CD4-positive, alpha-beta T cell treated with Interleukin-12 subunit alpha and Interleukin-12 subunit beta, for 1 hour (primary cell): ENCODE results near the gene FAM124A.

Experiments used
- DNase-seq: peaks from one replicate; pipeline ENCODE4 v3.0.0-alpha.2; 2020

The FAM124A gene

DNA sequence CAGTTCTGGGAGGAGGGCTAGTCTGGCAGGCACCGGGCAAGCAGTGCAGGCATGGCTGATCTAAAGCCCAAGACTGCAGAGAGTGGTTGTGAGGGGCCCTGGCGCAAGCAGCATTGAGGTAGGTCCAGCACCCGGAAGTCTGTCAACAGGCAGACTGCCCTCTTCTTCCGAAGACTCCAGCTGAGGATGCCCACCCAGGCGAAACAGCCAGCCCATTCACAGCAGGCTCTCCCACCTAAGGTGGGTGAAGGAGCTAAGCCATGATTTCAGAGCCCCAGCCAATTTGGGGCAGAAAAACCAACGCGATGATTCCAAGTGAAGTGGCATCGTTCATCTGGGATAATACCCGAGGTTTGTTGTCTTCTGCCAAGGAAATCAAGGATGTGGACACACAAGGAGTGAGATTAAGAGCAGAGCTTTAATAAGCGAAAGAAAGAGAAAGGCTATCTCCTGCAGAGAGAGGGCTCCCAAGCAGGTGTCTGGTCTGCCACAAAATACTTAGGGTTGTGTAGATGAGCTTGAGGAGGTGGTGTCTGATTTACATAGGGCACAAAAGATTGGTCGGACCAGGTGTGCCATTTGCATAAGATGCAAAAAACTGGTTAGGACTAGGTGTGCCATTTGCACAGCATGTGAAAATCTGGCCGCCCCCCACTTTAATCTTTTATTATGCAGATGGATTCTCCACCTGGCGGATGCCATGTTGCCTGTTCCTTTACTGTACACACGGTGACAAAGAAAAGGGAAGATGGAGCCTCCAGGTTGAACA lies 22.6 kb downstream of the FAM124A start:
- DNase-seq: no peak

GRCh38 chr13:51245583-51245982 lies 23.4 kb downstream of the FAM124A start:
- no peak for DNase-seq

- DNase-seq: no peak
Measured at GRCh38 chr13:51246025-51246417, 23.8 kb downstream of the FAM124A start.

- DNase-seq: no peak
Measured at GRCh38 chr13:51246418-51247277, 24.4 kb downstream of the FAM124A start.

DNA sequence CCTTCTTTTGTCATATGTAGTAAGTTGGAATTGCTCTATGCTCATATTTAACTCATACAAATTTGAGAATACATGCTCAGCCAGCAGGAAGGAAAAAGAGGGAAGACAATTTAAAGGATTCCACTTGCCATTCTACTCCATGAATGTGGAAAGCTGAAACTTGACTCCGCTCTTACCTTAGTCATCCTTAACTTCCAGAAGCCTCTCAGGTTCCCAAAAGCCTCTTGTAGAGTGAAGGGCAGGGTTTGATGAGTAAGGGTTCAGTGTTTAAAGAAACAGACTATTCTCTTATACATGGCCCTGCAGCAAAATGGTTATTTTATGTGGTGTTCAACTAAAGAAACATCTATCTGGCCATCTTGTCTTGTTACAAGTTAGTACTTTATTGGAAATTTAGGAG lies 27.1 kb downstream of the FAM124A start:
- no peak for DNase-seq

DNA sequence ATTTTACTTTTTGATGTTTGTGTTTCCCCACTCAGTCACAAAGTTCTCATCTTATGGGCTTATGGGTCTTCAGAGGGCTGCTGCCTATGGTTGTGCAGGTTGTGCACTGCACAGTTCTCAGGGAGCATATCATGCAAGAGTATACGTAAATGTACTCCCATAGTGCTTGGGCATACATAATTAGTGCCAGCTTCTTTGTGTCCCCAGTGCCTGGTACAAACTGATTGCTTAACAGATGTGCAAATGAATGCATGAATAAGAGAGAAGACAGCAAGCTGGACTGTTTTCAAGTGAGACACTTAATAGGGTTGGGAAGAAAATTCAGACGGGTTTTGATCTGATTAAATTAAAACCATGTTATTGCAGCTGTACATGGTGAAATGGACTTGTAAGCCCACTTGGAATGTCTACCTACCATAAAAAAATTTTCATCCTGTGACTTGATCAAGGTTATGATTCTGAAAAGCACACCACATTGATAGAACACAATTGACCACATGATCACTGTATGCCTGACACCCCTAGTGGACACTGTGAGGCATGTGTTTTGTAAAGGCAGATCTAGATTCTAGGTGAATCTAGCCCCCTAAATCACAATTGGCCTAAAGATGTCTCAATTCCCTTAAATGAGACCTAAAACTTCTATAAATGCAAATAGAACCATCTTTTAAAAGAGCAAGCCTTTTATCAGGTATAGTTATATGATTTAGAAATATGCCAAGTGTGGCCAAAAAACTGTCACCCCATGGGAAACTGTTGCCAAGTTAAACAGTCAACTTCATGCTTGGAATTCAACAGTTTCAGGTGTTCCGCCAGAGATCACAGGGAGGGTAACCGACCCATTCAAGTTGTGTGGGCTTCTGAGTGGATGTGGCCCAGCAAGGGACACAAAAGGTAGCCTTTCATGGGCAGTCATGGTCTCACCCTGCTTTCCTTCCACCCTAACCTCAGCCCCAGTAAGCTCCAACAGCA lies 27.9 kb downstream of the FAM124A start:
- no peak for DNase-seq

- DNase-seq: no peak
Measured at GRCh38 chr13:51251480-51251879, 29.3 kb downstream of the FAM124A start.

DNA sequence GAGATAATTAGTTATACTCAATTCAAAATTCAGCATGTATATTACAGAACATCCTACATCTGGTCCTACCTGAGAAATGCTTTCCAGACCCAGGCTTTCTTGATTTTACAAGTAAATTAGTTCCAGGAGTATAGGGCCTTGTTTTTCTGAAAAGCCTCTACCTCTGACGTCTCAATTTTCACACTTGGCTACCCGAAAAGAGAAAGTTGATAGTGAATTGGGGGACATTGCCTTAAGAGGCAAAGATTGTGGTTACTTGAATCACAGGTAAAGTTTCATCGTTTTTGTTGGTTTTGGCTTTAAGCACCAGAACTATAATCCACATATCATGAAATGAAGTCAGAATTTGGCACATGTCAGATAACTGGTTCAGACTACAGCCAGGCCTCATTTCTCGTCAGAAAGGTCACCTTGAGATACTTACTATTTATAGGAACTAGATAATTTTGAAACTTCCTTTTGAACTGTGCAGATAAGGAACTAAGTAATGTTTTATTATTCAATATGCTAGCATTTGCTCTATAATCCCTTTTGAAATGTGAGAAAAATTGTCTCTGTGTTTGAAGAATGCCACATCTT lies 30.8 kb downstream of the FAM124A start:
- DNase-seq: no peak

DNA sequence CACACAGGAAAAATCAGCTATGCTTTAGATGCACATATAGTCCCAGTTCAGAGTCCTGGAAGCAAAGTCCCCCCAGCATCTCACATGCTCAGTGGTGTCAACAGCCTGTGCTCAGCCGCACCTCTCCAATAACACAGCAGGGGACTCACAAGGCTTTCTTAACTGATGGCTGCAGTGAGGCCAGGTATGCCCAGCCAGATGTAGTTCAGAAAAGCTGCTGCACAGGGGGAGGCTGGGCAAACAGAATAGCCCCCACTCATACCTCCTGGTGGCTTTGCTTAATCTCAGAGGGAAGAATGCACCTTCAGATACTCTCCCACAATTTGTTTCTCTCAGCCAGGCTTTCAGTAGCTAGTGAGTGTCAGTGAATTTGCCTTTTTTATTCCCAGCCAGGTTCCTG lies 33.4 kb downstream of the FAM124A start:
- DNase-seq: no peak

DNA sequence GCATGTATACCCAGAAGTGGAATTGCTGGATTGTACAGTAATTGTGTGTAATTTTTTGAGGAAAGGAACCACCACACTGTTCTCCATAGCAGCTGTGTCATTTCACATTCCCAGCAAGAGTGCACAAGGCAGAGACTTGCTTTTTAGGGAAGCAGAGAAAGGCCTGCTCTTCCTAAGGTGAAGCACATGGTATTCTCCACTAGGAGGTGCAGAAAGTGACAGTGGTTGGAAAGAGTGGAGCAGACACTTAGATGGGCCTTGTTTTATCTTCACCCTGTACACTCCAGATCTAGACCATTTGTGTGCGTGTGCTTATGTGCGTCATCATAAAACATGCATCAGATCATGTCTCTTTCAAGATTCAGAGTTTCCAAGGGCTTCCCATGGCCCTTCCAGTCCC lies 35.0 kb downstream of the FAM124A start:
- no peak for DNase-seq

DNA sequence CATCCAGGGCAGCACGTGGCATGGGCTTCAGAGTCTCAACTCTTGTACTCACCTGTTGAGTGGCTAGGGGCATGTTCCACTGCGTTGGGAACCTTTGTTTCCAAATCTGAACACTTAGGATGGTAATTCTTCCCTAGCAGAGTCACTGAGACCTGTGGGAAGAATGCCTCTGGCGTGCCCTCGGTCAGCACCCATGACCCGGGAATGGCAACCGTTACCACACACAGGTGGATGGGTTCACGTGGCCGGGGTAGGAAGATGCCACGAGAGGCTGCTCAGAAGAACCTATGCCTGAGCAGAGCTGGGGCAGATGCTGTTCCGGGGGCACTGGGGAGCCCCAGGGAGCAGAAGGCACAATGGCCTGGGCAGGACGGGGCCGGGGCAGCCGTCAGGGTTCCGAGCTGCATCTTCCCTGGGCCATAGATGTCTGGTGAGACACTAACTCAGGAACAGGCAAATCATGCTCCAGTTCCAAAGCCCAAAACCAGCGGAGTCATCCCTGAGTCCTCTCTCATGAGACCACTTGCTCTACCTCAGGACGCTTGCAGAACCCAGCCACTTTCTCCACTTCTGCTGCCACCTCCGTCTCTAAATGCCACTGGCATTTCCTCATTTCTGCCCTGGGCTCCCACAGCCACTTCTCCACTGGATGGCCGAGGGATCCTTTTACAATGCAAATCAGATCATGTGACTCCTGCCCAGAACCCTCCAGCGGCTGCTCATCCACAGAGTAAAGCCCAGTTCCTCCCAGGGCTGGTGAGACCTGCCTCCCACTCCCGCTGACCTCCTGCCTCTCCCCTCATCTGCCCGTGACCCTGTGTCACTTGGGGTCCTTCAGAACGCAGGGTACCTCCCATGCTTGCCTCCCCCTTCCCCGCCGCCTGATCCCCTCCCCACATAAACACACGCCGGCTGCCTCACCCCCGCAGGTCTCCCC lies 36.7 kb downstream of the FAM124A start:
- no peak for DNase-seq

DNA sequence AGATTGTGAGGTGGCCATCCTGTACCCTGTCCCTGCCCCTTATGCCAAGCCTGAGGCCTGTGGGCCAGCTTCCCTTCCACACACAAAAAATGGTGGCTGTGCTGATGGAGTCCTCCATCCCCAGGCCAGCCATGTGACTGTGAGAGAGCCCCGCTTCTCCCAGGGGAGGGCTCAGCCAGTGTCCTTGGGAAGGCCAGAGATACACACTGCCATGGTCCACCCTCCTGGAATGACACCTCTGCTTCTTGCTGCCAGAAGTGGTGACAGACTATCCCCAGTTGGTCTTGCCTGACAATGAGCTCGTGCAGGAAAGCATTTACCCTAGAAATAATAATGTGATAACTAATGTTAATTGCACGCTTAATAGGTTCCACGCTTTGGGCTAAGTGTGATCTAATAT lies 38.0 kb downstream of the FAM124A start:
- DNase-seq: no peak

DNA sequence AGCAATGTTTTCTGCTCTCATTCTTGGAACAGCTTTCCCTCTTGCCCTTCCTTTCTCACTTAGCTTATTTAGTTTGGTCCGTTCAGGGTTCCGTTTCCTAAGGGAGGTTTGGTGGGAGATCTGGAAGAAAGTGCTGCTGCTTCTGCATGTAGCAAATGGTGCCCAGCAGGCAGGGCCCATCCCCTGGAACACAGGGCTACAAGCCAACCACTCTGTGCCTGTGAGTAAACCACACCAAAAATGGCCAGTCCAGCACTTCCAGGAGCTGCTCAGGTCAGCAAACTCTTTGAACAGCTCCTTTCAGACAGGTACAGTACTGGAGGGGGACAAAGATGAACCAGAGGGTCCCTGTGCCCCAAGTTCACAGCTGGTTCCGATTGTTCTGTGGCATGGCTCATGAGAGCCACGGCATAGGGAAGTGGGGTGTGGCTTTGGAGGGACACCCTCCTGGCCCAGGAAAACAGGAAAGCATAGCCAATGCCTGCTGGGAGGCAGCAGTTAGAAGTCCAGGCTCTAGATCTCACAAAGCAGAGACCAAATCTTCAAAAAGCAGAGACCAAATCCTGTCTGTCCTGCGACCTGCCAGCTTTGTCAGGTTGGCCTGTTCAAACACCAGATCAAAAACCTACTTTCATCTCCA lies 39.5 kb downstream of the FAM124A start:
- DNase-seq: no peak

- no peak for DNase-seq
Measured at GRCh38 chr13:51262501-51263211, 40.5 kb downstream of the FAM124A start.

DNA sequence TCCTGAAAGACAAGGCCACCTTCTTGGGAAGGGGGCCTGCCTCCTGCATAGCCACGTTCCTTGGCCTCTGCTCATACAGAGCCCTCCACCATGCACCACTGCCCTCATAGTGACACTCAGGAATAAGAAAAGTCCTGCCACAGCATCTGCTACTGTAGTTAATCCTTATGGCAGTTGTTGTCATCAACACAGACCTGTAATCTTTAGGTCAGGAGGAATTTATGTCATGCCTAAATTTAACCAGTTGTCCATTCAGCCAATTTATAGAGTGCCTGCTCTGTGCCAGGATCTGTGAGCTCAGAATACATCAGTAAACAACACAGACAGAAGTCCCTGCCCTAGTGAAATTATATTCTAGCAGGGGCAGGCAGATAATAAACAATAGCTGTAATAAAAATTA lies 44.4 kb downstream of the FAM124A start:
- DNase-seq: no peak

DNA sequence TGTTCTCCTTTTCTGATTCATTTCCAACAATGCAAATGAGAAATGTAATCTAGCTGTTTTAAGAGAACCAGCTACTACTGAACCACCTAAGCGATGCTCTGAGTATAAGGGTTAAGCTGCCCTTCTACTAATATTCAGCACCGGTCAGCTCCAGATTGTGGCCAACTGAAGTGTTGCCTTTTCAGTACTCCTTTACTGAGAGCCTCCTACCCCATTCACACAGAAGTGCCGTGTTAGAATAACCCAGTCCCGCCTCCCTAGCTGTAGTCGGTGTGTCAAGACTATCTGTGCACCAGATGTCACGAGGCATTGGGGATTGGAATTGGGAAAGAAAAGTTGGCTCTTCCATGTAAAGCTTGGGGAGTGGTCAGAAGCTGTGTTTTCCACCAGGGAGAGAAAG lies 45.4 kb downstream of the FAM124A start:
- DNase-seq: no peak

- DNase-seq: no peak
Measured at GRCh38 chr13:51269039-51269438, 46.8 kb downstream of the FAM124A start.

GRCh38 chr13:51270623-51271415 lies 48.6 kb downstream of the FAM124A start:
- DNase-seq: no peak

DNA sequence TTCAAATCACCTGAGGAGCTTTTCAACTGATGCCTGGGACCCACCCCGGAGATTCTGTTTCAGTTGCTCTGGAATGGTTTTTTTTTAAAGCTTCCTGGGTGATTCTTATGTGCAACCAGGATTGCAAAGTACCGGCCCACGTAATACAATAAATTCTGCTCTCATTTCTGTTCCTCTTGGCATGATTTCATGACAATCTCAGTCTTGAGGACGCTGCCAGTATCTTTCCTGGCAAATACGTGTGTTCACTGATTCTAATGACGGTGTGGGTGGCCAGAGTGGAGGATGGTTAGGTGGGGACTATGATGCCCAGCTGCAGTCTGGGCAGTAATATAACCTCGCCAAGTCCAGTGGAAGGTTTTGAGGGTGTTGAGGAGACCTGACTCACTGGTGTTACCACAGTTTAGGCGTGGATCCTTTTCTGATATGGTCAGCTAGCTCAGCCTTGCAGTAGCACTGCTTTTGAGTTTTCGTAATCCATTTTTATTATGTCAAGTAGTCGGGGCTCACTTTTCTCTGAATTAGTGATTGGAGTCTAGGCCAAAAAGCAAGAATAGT lies 49.4 kb downstream of the FAM124A start:
- no peak for DNase-seq
